ENCODE results near the gene HOXB9.

GRCh38 chr17:48633266-48633677 is 7.1 kb upstream of the HOXB9 start:
- TF ChIP-seq CTCF (IDR thresholded peaks at IDR 0.05; ENCODE audit: low read depth, low read length, poor library complexity, severe bottlenecking) (no peak), EZH2phosphoT487 (IDR thresholded peaks at IDR 0.05; ENCODE audit: borderline replicate concordance, low read length) (no peak)
